K562 (cell line): ENCODE results near the gene AGPAT4. TPM values are rescaled to one million over a fixed set of nuclear protein-coding genes. Genes with fewer than 3 reads are reported as not detected.
A peak's percentile ranks its signal among the peaks of the same experiment; 100 is the strongest.

ENCODE experiments used
- C11orf30 ChIP-seq: fragments of 450-650 bp; IDR thresholded peaks from 2 replicates; pipeline ENCODE4 v1.6.1; 2016; ENCODE audit warnings: low read depth, mild to moderate bottlenecking
- CBFA2T3 ChIP-seq: fragments of 450-650 bp; IDR thresholded peaks from 2 replicates; pipeline ENCODE4 v1.6.1; 2017
- CBX1 ChIP-seq: sonication (generic); IDR thresholded peaks from 2 replicates; pipeline ENCODE4 v1.6.1; 2016; ENCODE audit warnings: antibody characterized with exemption, low read depth, mild to moderate bottlenecking
- CBX3 ChIP-seq, 2 experiments: IDR thresholded peaks; 1 replicate in 1 of 2; 2 replicates in 1 of 2; pipeline ENCODE4 v1.6.1; 2012; ENCODE audit warnings: inconsistent platforms in 2 of 2, low read length in 2 of 2, borderline replicate concordance in 1 of 2, control low read depth in 1 of 2
- DPF2 ChIP-seq: fragments of 450-650 bp; IDR thresholded peaks from 2 replicates; pipeline ENCODE4 v1.6.1; 2016
- ELF1 ChIP-seq: fragments of 200-800 bp; sonication (Bioruptor generic); IDR thresholded peaks from 2 replicates; pipeline ENCODE4 v1.6.1; 2016; ENCODE audit warnings: missing genetic modification characterization, missing compliant biosample characterization
- GTF2B ChIP-seq: IDR thresholded peaks from 2 replicates; pipeline ENCODE4 v1.6.1; 2011; ENCODE audit not compliant: insufficient read length; ENCODE audit errors: extremely low read depth
- KDM1A ChIP-seq, 2 experiments: fragments of 450-650 bp; IDR thresholded peaks; 2 replicates each; pipeline ENCODE4 v1.6.1; 2016; ENCODE audit warnings: mild to moderate bottlenecking in 2 of 2
- KDM2B ChIP-seq: fragments of 250-450 bp; sonication (Bioruptor Pico); IDR thresholded peaks from 2 replicates; pipeline ENCODE4 v1.8.0; 2021; ENCODE audit warnings: mild to moderate bottlenecking, moderate library complexity
- L3MBTL2 ChIP-seq: fragments of 450-650 bp; IDR thresholded peaks from 2 replicates; pipeline ENCODE4 v1.6.1; 2016; ENCODE audit warnings: mild to moderate bottlenecking, moderate library complexity
- MAFK ChIP-seq: IDR thresholded peaks from 2 replicates; pipeline ENCODE4 v1.6.1; 2011; ENCODE audit warnings: low read length, improper control_type of control experiment
- MIER1 ChIP-seq: fragments of 450-650 bp; IDR thresholded peaks from 2 replicates; pipeline ENCODE4 v1.6.1; 2016; ENCODE audit warnings: antibody characterized with exemption, mild to moderate bottlenecking, low read depth
- MNT ChIP-seq, 2 experiments: fragments of 450-650 bp; conservative IDR thresholded peaks; 2 replicates each; pipeline ENCODE4 v1.6.1; 2017; ENCODE audit warnings: mild to moderate bottlenecking in 2 of 2, moderate library complexity in 2 of 2
- MYC ChIP-seq, 2 experiments: fragments of 250-450 bp in 1 of 2; sonication (Bioruptor Pico) in 1 of 2; IDR thresholded peaks; 2 replicates each; pipeline versions ENCODE4 v1.5.1 to v1.6.1; 2012 to 2021; ENCODE audit warnings: low read depth in 2 of 2, borderline replicate concordance in 1 of 2, improper control_type of control experiment in 1 of 2, low read length in 1 of 2, mild to moderate bottlenecking in 1 of 2, moderate library complexity in 1 of 2
- MYNN ChIP-seq, 2 experiments: sonication (generic); formaldehyde crosslinking in 1 of 2; IDR thresholded peaks; 2 replicates each; pipeline versions ENCODE4 v1.5.0 to v1.6.1; 2016 to 2020; ENCODE audit warnings: antibody characterized with exemption in 1 of 2, missing genetic modification reagents in 1 of 2
- NONO ChIP-seq, 2 experiments: fragments of 200-400 bp in 1 of 2; fragments of 450-650 bp in 1 of 2; formaldehyde crosslinking in 1 of 2; IDR thresholded peaks; 2 replicates each; pipeline ENCODE4 v1.6.1; 2017; ENCODE audit warnings: low read depth in 2 of 2, mild to moderate bottlenecking in 2 of 2, moderate library complexity in 2 of 2, low read length in 1 of 2
- NR2F6 ChIP-seq: fragments of 450-650 bp; formaldehyde crosslinking; IDR thresholded peaks from 2 replicates; pipeline ENCODE4 v1.4.0; 2020; ENCODE audit warnings: mild to moderate bottlenecking
- RBM15 ChIP-seq: fragments of 200-400 bp; formaldehyde crosslinking; IDR thresholded peaks from 2 replicates; pipeline ENCODE4 v1.6.1; 2018; ENCODE audit warnings: mild to moderate bottlenecking, low read length, moderate library complexity; ENCODE audit not compliant: insufficient read depth
- ZBTB11 ChIP-seq, 3 experiments: fragments of 200-800 bp in 1 of 3; fragments of 250-450 bp in 1 of 3; fragments of 450-650 bp in 1 of 3; sonication (Bioruptor Pico) in 1 of 3; sonication (Bioruptor generic) in 1 of 3; formaldehyde crosslinking in 1 of 3; IDR thresholded peaks; 2 replicates each; pipeline versions ENCODE4 v1.6.1 to v1.8.0; 2016 to 2022; ENCODE audit warnings: mild to moderate bottlenecking in 2 of 3, missing genetic modification characterization in 2 of 3, missing compliant biosample characterization in 1 of 3, moderate library complexity in 1 of 3
- ZNF431 ChIP-seq: sonication (generic); formaldehyde crosslinking; IDR thresholded peaks from 2 replicates; pipeline ENCODE4 v1.8.0; 2022; ENCODE audit warnings: mild to moderate bottlenecking, missing genetic modification reagents
- polyA plus RNA-seq, 8 experiments: library from polyadenylated mRNA; depleted of rRNA in 4 of 8; stranded (reverse) in 5 of 8; unstranded in 3 of 8; fragments of >200 nt; fragmentation: Nextera tagmentation in 2 of 8; fragmentation: Illumina TruSeq in 1 of 8; extraction: Ambion mirVana in 2 of 8; extraction: Trizol in 1 of 8; gene quantifications; 2 replicates each; pipeline versions ENCODE4 v1.2.1 to v1.2.3, GENCODE V29; 2011 to 2014; ENCODE audit warnings: inconsistent platforms in 1 of 8, missing spikeins in 1 of 8
- total RNA-seq, 7 experiments: library from RNA; depleted of rRNA in 6 of 7; stranded (reverse); fragments of >200 nt in 6 of 7; fragmentation: Illumina TruSeq in 2 of 7; extraction: Trizol in 2 of 7; gene quantifications; 2 replicates each; pipeline versions ENCODE4 v1.2.1 to v1.2.3, GENCODE V29; 2011 to 2021; ENCODE audit warnings: low replicate concordance in 1 of 7
- TF ChIP-seq, protein P1 (sequence below), 2 experiments: fragments of 200-800 bp in 1 of 2; sonication (Bioruptor generic) in 1 of 2; sonication (generic) in 1 of 2; formaldehyde crosslinking in 1 of 2; IDR thresholded peaks in 1 of 2; conservative IDR thresholded peaks in 1 of 2; 2 replicates each; pipeline versions ENCODE4 v1.5.0 to v1.6.1; 2016 to 2020; ENCODE audit warnings: missing compliant biosample characterization in 1 of 2, missing genetic modification characterization in 1 of 2, missing genetic modification reagents in 1 of 2

Gene AGPAT4
- total and polyA plus RNA-seq, 9 of the 15 experiments (the other 6 are each of a cell fraction or from before 2014, with no cell fraction given): 2.2 to 15.0 (median 5.7) TPM

DNA sequence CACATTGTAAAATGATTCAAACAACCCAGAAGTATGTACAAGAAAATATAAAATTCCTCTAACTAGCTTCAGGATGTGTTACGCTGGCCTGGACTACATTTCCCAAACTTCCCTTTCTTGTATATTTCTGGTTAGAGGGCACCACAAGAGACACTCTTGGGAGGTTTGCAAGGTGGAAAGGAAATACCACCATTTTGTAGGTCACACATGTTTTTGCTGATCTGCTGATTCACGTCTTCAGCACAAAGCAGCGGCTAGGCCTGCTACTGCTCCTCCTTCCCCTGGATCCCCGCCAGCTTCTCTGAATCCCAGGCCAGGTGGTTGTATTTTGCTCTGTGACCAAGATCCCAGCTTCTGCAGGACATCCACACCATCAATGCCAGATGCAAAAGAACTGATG is 104.2 kb downstream of the AGPAT4 start (continued):
- TF ChIP-seq MNT (conservative IDR thresholded peaks at IDR 0.05) (peak; percentile 44 to 45; a peak in 3 of 4 replicates), MAFK (peak; percentile 91), NONO (IDR thresholded peaks at IDR 0.05; ENCODE audit: low read depth in 2 of 2, low read length in 1 of 2) (no peak), RBM15 (no peak), CBX1 (peak; percentile 36; the same call in 1 of the 2 replicates), NR2F6 (CRISPR knock-in tag) (no peak), DPF2 (peak; percentile 72), MYC (IDR thresholded peaks at IDR 0.05; ENCODE audit: low read depth, low read length) (peak; percentile 92), MYC (CRISPR knock-in tag; IDR thresholded peaks at IDR 0.05; ENCODE audit: borderline replicate concordance, low read depth) (no peak), ELF1 (peak; percentile 41; the same call in 1 of the 2 replicates), KDM1A (IDR thresholded peaks at IDR 0.05) (0 out of 4 replicates have a peak, but pooled peaks of 1 of the 2 experiments have one; percentile 6), KDM2B (CRISPR knock-in tag) (no peak), ZNF431 (no peak), ZBTB11 (CRISPR knock-in tag; IDR thresholded peaks at IDR 0.05) (peak in 1 of 3 experiments; percentile 44; a peak in 1 of 6 replicates), CBFA2T3 (peak; percentile 54), C11orf30 (peak; percentile 98), MIER1 (no peak), L3MBTL2 (peak; percentile 71), MYNN (IDR thresholded peaks at IDR 0.05) (no peak), MYNN (CRISPR knock-in tag; IDR thresholded peaks at IDR 0.05) (no peak), CBX3 (IDR thresholded peaks at IDR 0.05; ENCODE audit: borderline replicate concordance in 1 of 2, low read length in 2 of 2) (peak in 1 of 2 experiments; percentile 90; a peak in 2 of 3 replicates), GTF2B (no peak)
- TF ChIP-seq, protein P1, sequence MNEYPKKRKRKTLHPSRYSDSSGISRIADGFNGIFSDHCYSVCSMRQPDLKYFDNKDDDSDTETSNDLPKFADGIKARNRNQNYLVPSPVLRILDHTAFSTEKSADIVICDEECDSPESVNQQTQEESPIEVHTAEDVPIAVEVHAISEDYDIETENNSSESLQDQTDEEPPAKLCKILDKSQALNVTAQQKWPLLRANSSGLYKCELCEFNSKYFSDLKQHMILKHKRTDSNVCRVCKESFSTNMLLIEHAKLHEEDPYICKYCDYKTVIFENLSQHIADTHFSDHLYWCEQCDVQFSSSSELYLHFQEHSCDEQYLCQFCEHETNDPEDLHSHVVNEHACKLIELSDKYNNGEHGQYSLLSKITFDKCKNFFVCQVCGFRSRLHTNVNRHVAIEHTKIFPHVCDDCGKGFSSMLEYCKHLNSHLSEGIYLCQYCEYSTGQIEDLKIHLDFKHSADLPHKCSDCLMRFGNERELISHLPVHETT (CRISPR knock-in tag; conservative IDR thresholded peaks at IDR 0.05 in 1 of 2, IDR thresholded peaks at IDR 0.05 in 1 of 2): peak in 1 of 2 experiments; percentile 82; a peak in 2 of 4 replicates
